Peyer's patch (tissue), 4 donors: ENCODE measurements around the gene LTA4H. TPM values are rescaled to one million over a fixed set of nuclear protein-coding genes. Genes with fewer than 3 reads are reported as not detected.

ENCODE experiments used
- DNase-seq, 3 donors: peaks; one replicate each; pipeline ENCODE4 v3.0.0-alpha.2; 2017 to 2019
- H3K27ac ChIP-seq, 4 donors: fragments of 200-600 bp; sonication (generic); one replicate each; pipeline ENCODE4 v1.5.1; 2016 to 2019
- H3K27me3 ChIP-seq, 2 donors: fragments of 200-600 bp; sonication (generic); one replicate each; pipeline ENCODE4 v1.5.1; 2019
- H3K36me3 ChIP-seq, 3 donors: fragments of 200-600 bp; sonication (generic); one replicate each; pipeline ENCODE4 v1.5.1; 2016 to 2019
- H3K4me1 ChIP-seq, 4 donors: fragments of 200-600 bp; sonication (generic); one replicate each; pipeline ENCODE4 v1.5.1; 2016 to 2019
- H3K4me3 ChIP-seq, 4 donors: fragments of 200-600 bp; sonication (generic); 1 replicate in 3 of 4; 2 replicates in 1 of 4; pipeline ENCODE4 v1.5.1; 2016 to 2019; ENCODE audit warnings: mild to moderate bottlenecking in 1 of 4
- H3K9me3 ChIP-seq, 4 donors: fragments of 200-600 bp; sonication (generic); one replicate each; pipeline ENCODE4 v1.5.1; 2016 to 2019; ENCODE audit warnings: mild to moderate bottlenecking in 1 of 4
- POLR2A ChIP-seq, 2 donors: fragments of 450-650 bp; IDR thresholded peaks; one replicate each; pipeline ENCODE4 v1.5.1; 2017; ENCODE audit warnings: antibody characterized with exemption in 2 of 2, mild to moderate bottlenecking in 2 of 2, moderate library complexity in 2 of 2
- total RNA-seq, 4 donors: library from RNA; depleted of rRNA; stranded (reverse); fragments of >200 nt; gene quantifications; one replicate each; pipeline ENCODE4 v1.1.0, GENCODE V29; 2016
- TF ChIP-seq, protein P1 (sequence below), 6 experiments: fragments of 450-650 bp in 4 of 6; fragments of 200-600 bp in 2 of 6; sonication (generic) in 1 of 6; IDR thresholded peaks; one replicate each; pipeline ENCODE4 v1.5.1; 2017 to 2019; ENCODE audit warnings: antibody characterized with exemption in 6 of 6, mild to moderate bottlenecking in 3 of 6, moderate library complexity in 1 of 6

The LTA4H gene
- total RNA-seq, 4 donors from 2014 or later: 59.6 to 80.7 (median 76.4) TPM

DNA sequence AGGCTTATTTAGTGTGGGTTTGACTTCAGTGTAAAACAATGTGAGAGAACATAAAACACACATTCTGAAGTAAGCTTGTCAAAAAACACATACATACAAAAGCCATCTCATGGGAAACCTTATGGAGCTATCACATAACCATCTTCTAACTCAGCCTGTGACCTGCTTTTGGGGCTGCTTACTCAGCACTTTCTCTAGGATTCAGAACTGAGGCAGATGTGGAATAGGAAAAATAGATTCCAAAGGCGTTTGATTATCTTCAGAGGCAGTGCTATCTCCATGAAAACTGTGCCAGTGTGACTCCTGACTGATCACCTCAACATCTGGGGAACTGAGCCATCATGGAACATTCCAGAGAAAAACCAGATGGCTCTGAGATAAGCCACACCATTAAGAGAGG, 52.8 kb downstream of the LTA4H start:
- no peaks in the 10 kb centered on the region for H3K9me3 ChIP-seq
- H3K27ac ChIP-seq: no peak overlapping the region
- DNase-seq: no peak
- H3K27me3 ChIP-seq: no peaks in the 10 kb centered on the region
- H3K4me3 ChIP-seq: no peak overlapping the region
- no peak for TF ChIP-seq POLR2A (IDR thresholded peaks at IDR 0.05)
- TF ChIP-seq, protein P1, sequence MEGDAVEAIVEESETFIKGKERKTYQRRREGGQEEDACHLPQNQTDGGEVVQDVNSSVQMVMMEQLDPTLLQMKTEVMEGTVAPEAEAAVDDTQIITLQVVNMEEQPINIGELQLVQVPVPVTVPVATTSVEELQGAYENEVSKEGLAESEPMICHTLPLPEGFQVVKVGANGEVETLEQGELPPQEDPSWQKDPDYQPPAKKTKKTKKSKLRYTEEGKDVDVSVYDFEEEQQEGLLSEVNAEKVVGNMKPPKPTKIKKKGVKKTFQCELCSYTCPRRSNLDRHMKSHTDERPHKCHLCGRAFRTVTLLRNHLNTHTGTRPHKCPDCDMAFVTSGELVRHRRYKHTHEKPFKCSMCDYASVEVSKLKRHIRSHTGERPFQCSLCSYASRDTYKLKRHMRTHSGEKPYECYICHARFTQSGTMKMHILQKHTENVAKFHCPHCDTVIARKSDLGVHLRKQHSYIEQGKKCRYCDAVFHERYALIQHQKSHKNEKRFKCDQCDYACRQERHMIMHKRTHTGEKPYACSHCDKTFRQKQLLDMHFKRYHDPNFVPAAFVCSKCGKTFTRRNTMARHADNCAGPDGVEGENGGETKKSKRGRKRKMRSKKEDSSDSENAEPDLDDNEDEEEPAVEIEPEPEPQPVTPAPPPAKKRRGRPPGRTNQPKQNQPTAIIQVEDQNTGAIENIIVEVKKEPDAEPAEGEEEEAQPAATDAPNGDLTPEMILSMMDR (IDR thresholded peaks at IDR 0.05): no peak
- peaks cover 0 to 4% (median 0%) of the 10 kb centered on the region in 4 donors for H3K4me1 ChIP-seq
- no peaks in the 10 kb centered on the region for H3K36me3 ChIP-seq

DNA sequence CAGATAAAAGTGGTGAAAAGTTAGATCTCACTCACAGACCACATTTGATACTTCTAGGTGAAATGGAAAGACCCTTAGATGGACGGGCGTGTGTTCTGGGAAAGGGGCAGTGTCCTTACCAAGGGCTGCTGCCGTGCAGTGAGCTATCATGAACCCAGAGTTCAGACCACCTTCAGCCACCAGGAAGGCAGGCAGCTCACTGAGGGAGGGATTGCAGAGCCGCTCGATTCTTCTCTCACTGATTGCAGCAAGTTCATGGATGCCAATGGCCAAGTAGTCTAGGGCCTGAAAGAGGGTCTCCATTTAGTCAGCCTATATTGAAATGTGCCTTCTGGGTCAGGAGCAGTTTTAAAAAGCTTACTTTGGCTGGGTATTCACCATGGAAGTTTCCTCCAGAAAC, 55.0 kb downstream of the LTA4H start:
- DNase-seq: no peak

DNA sequence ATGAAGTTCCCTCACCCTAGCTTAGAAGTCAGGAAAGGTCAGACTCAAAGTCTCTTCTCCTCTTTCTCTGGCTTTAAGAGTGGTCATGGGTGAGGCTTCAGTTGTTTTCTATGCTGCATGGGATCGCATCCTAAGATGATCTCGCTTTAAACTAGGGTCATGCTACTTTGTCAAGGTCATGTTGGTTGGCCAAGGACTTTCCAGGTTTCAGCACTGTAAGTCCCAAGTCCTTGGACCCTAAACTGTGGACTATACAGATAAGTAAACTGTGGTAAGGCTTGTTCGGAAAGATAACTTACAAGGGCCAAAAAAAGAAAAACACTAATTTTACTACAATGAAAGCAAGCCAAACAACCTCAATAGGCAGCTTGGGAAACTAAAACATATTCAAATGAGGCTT, 56.6 kb downstream of the LTA4H start:
- H3K4me1 ChIP-seq: peaks cover 0 to 5% (median 0%) of the 10 kb centered on the region in 4 donors
- no peaks in the 10 kb centered on the region for H3K27me3 ChIP-seq
- TF ChIP-seq, protein P1 (IDR thresholded peaks at IDR 0.05): no peak
- no peak for TF ChIP-seq POLR2A (IDR thresholded peaks at IDR 0.05)
- H3K4me3 ChIP-seq: no peak overlapping the region
- no peak overlapping the region for H3K27ac ChIP-seq
- H3K9me3 ChIP-seq: no peaks in the 10 kb centered on the region
- no peak for DNase-seq
- H3K36me3 ChIP-seq: no peaks in the 10 kb centered on the region

More for the DNA sequence above, 55.0 kb downstream of the LTA4H start:
- Histone ChIP-seq H3K27me3 (no peaks in the 10 kb centered on the region), H3K9me3 (no peaks in the 10 kb centered on the region), H3K4me3 (no peak overlapping the region), H3K27ac (no peak overlapping the region), H3K36me3 (no peaks in the 10 kb centered on the region), H3K4me1 (no peaks in the 10 kb centered on the region)
- TF ChIP-seq, protein P1 (IDR thresholded peaks at IDR 0.05): no peak
- no peak for TF ChIP-seq POLR2A (IDR thresholded peaks at IDR 0.05)

DNA sequence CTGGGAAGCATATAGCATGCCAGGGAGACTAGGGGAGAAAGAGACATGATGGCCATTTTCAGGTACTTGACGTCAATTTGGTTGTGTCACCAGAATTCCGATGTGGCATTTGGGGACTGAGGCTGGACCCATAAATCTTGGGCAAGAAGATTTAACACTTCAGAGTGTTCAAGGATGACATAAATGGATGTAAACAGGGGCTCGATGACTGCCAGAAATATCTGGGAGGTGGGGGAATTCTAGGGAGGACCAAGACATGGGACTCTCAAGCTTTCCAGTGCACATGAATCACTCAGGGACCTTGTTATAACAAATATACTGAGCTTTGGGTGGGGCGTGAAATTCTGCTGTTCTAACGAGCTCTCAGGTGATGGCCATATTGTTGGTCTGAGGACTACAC, 57.0 kb downstream of the LTA4H start:
- Histone ChIP-seq H3K27me3 (no peaks in the 10 kb centered on the region), H3K9me3 (no peaks in the 10 kb centered on the region), H3K27ac (no peak overlapping the region), H3K36me3 (no peaks in the 10 kb centered on the region), H3K4me1 (peaks cover 0 to 5% (median 0%) of the 10 kb centered on the region in 4 donors), H3K4me3 (no peak overlapping the region)
- DNase-seq: no peak
- TF ChIP-seq POLR2A (IDR thresholded peaks at IDR 0.05): no peak
- TF ChIP-seq, protein P1 (IDR thresholded peaks at IDR 0.05): no peak

DNA sequence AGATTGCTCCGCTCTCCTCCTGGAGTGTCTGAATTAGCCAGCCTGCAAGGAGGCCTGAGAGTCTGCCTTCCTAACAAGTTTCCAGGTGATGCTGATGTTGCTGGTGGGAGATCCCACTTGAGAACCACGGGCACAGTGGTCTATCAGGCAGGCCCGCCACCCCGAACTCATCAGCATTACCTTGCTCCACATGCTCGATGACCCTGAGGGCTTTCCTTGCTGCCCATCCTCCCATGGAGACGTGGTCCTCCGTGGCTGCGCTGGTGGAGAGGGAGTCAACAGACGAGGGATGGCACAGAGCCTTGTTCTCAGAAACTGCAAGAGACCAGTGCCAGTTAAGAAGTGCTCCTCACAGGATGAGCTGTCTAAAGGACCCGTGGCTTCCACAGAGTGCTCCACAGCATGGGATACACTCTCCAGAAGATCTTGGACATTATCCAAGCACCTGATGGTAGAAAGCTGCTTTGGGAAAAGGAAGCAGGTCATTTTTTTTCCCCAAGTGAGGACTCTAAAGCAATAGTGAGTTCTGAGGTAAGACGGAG, 57.6 kb downstream of the LTA4H start:
- Histone ChIP-seq H3K9me3 (no peaks in the 10 kb centered on the region), H3K4me3 (no peak overlapping the region), H3K4me1 (peaks cover 0 to 5% (median 0%) of the 10 kb centered on the region in 4 donors), H3K27me3 (no peaks in the 10 kb centered on the region), H3K36me3 (no peaks in the 10 kb centered on the region), H3K27ac (no peak overlapping the region)
- TF ChIP-seq, protein P1 (IDR thresholded peaks at IDR 0.05): no peak
- TF ChIP-seq POLR2A (IDR thresholded peaks at IDR 0.05): no peak
- no peak for DNase-seq

DNA sequence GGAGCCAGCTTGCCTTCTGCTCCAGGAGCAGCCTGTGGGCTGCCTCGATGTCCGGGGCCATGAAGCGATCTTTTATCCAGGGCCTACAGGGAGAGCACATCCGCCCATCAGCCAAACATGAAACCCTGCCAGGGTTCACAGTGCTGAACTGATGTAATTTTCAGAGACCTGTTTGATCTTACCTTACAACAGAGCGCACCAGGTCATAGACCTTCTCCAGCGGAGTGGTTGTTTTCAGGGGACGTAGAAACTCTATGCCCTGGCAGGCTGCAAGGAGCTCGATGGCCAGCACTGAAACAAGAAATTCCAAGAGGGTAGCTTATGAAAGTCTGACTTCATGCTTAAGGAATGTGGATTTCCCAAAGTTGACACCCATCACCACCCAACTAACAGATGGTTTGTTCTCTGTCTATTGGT, 59.0 kb downstream of the LTA4H start:
- Histone ChIP-seq H3K4me1 (peaks cover 0 to 5% (median 0%) of the 10 kb centered on the region in 4 donors), H3K27ac (no peak overlapping the region), H3K9me3 (no peaks in the 10 kb centered on the region), H3K36me3 (no peaks in the 10 kb centered on the region), H3K27me3 (no peaks in the 10 kb centered on the region), H3K4me3 (no peak overlapping the region)
- TF ChIP-seq, protein P1 (IDR thresholded peaks at IDR 0.05): no peak
- no peak for DNase-seq
